HCT116 (cell line): ENCODE results near the gene CKLF.

Source experiments
- CEBPB ChIP-seq: IDR thresholded peaks from 2 replicates; pipeline ENCODE4 v1.6.1; 2012; ENCODE audit warnings: low read depth
- CTCF ChIP-seq, 3 experiments: fragments of 200-600 bp in 1 of 3; sonication (generic) in 1 of 3; IDR thresholded peaks in 2 of 3; conservative IDR thresholded peaks in 1 of 3; 2 replicates each; pipeline ENCODE4 v1.5.1; 2012 to 2017; ENCODE audit warnings: low read depth in 2 of 3, low read length in 2 of 3, antibody characterized with exemption in 1 of 3, borderline replicate concordance in 1 of 3, control low read depth in 1 of 3, mild to moderate bottlenecking in 1 of 3, mixed read lengths in 1 of 3, mixed run types in 1 of 3, moderate library complexity in 1 of 3; ENCODE audit not compliant: insufficient read depth in 1 of 3
- POLR2A ChIP-seq: IDR thresholded peaks from 2 replicates; pipeline ENCODE4 v1.7.0; 2011; ENCODE audit warnings: borderline replicate concordance; ENCODE audit not compliant: insufficient read depth, insufficient read length; ENCODE audit errors: extremely low read depth
- SP1 ChIP-seq: IDR thresholded peaks from 2 replicates; pipeline ENCODE4 v1.6.1; 2012; ENCODE audit warnings: low read depth

GRCh38 chr16:66600477-66600876 lies 48.1 kb downstream of the CKLF start:
- TF ChIP-seq SP1 (no peak), CTCF (IDR thresholded peaks at IDR 0.05 in 2 of 3, conservative IDR thresholded peaks at IDR 0.05 in 1 of 3; ENCODE audit: borderline replicate concordance in 1 of 3, insufficient read depth in 1 of 3, low read depth in 2 of 3, low read length in 2 of 3) (no peak), CEBPB (no peak), POLR2A (no peak)
